ENCODE results near the gene TRRAP.

TRRAP gene

GRCh38 chr7:99061001-99061776 lies 182.9 kb downstream of the TRRAP start:
- DNase-seq (ENCODE audit: low read depth in 2 of 2): no peak

Data from fibroblast of skin of left quadriceps (primary cell).